ENCODE measurements around the gene CIT.
"Not testable (repeated sequence)": the region's sequence is repeated elsewhere in the genome, so short reads cannot be mapped to it uniquely, and the experiment has no call there.

CIT gene

GRCh38 chr12:119666900-119667576 lies 210.1 kb downstream of the CIT start:
- peak; percentile 53 for DNase-seq (ENCODE audit: low spot score)
- TF ChIP-seq CTCF (IDR thresholded peaks at IDR 0.05; ENCODE audit: extremely low read depth, missing control alignments): no peak

DNA sequence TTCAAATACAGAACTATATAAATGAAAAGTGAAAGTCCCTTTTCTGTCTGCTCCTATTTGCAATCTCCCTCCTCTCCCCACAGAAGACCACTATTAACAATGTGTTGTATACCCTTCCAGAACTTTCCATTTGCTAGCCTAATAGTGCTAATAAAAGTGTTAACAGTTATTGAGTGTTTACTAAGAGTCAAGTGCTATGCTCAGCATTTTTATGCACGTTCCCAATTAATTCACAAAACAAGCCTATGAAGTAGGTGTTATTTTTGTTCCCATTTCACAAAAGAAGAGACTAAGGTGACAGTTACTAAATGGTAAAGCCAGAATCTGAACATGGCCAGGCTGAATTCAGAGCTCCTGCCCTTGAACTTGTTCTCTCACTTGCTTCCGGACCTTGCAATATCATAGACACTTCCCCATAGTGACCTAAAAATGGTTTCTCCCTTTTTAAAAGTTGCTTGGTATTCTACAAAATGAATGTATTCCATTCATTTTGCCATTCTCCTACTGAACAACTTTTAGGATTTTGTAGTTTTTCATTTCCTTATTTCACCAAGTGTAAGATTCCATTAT lies 210.8 kb downstream of the CIT start:
- no peak for TF ChIP-seq CTCF (IDR thresholded peaks at IDR 0.05; ENCODE audit: extremely low read depth, missing control alignments)
- DNase-seq (ENCODE audit: low spot score): peak; percentile 32

DNA sequence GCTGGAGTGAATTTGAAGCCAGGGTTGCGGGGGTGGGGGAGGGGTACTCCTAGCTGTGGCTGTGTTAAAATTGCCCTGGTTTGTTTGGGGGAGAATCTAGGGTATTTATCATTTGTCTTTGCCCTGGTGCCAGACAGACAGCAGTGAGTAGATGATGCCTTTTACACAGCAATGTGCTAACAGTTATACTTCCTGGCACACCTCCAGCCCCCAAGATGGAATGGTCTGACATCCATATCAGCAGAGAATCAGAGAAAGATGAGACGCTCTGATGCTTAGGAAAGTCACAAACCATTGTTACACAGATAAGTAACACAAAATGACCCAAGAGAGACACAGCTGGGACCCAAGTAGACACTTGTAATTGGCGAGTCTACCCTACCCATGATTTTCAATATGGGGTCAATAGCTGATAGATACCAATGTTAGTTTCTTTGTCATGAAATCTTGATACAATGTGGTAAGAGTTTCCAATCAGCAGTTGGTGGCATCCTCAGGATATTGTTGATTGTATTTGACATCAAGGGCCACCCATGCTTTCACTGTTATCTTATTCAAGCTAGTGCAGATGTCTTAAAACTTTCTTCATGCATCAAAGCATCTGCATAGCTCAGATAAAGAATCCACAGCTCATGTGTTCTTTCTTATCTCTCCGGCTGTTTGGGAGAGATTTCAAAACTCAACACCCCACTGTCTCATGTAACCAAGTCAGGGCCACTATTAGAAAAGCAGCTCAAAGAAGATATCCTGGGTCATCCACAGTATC lies 211.8 kb downstream of the CIT start:
- TF ChIP-seq CTCF (IDR thresholded peaks at IDR 0.05; ENCODE audit: extremely low read depth, missing control alignments): no peak
- DNase-seq (ENCODE audit: low spot score): no peak

GRCh38 chr12:119664642-119665041 lies 212.5 kb downstream of the CIT start:
- no peak for TF ChIP-seq CTCF (IDR thresholded peaks at IDR 0.05; ENCODE audit: extremely low read depth, missing control alignments)
- no peak for DNase-seq (ENCODE audit: low spot score)

GRCh38 chr12:119661882-119662281 lies 215.2 kb downstream of the CIT start:
- DNase-seq (ENCODE audit: low spot score): no peak
- TF ChIP-seq CTCF (IDR thresholded peaks at IDR 0.05; ENCODE audit: extremely low read depth, missing control alignments): no peak

GRCh38 chr12:119660076-119660475 lies 217.0 kb downstream of the CIT start:
- TF ChIP-seq CTCF (IDR thresholded peaks at IDR 0.05; ENCODE audit: extremely low read depth, missing control alignments): no peak
- no peak for DNase-seq (ENCODE audit: low spot score)

DNA sequence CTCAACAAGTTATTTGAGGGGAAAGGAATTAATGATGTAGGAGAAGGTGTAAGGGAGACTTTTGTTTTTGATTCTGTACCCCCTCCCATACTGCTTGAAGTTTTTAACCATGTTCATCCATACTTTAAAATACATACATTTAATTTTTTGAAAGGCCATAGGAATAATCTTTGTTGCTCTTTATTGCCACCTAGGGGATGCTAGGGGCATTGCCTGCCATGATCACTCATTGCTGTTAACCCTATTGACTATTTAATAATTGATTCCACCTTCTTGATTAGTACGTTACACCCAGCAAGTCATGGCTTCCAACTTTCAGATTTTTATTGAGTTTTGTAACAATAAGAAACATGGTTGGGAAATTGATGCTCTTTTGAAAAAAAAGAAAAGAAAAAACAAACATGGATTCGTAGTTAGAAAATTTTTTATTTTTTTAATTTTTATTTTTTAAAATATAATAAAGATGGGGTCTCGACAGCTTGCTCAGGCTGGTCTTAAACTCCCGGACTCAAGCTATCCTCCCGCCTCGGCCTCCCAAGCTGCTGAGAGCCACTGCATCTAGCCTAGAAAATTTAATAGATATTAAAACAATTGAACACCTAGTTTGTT lies 217.7 kb downstream of the CIT start:
- peak; percentile 61 for DNase-seq (ENCODE audit: low spot score)
- TF ChIP-seq CTCF (IDR thresholded peaks at IDR 0.05; ENCODE audit: extremely low read depth, missing control alignments): peak; percentile 52

DNA sequence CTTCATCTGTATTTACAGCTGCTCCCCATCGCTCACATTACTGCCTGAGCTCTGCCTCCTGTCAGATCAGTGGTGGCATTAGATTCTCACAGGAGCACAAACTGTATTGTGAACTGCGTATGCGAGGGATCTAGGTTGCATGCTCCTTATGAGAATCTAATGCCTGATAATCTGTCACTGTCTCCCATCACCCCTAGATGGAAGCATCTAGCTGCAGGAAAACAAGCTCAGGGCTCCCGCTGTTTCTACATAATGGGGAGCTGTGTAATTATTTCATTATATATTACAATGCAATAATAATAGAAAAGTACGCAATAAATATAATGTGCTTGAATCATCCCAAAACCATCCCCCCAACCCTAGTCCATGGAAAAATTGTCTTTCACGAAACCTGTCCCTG lies 219.0 kb downstream of the CIT start:
- DNase-seq (ENCODE audit: low spot score): not testable (repeated sequence)

DNA sequence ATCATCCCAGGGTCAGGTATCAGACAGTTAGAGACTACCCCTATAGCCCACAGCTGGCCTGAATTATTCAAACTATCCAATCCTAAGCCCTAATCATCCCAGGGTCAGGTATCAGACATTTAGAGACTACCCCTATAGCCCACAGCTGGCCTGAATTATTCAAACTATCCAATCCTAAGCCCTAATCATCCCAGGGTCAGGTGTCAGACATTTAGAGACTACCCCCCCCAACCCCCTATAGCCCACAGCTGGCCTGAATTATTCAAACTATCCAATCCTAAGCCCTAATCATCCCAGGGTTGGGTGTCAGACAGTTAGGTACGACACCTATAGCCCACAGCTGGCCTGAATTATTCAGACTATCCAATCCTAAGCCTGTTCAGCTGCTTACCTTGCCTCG lies 220.1 kb downstream of the CIT start:
- not testable (repeated sequence) for DNase-seq (ENCODE audit: low spot score)
